Pancreas (tissue), 10 donors: ENCODE measurements around the gene SLC5A11. TPM values are rescaled to one million over a fixed set of nuclear protein-coding genes. Genes with fewer than 3 reads are reported as not detected.

Experiments
- ATAC-seq, 4 donors: fragments of 200-7000 bp; cut with Tn5 transposase; one replicate each; pipeline versions ENCODE4 v1.8.0 to v1.9.1; 2020; ENCODE audit warnings: mild to moderate bottlenecking in 4 of 4, moderate library complexity in 4 of 4
- DNase-seq, 6 donors: peaks; one replicate each; pipeline ENCODE4 v3.0.0-alpha.2; 2020
- FAIRE-seq: peaks from 2 replicates; lab custom pipeline; 2012; peaks lifted over from hg19 to GRCh38; lab: Jason Lieb, UNC
- H3K27ac ChIP-seq, 4 donors: fragments of 200-600 bp; sonication (generic); 1 replicate in 3 of 4; 2 replicates in 1 of 4; pipeline versions ENCODE4 v1.5.0 to v1.8.0; 2020
- H3K27me3 ChIP-seq, 4 donors: fragments of 200-600 bp; one replicate each; pipeline ENCODE4 v1.8.0; 2021
- H3K36me3 ChIP-seq, 3 donors: fragments of 200-600 bp; sonication (generic) in 1 of 3; one replicate each; pipeline versions ENCODE4 v1.5.0 to v1.8.0; 2020 to 2021
- H3K4me1 ChIP-seq, 3 donors: fragments of 200-600 bp; one replicate each; pipeline ENCODE4 v1.8.0; 2021
- H3K4me3 ChIP-seq, 4 donors: fragments of 200-600 bp; sonication (generic) in 2 of 4; one replicate each; pipeline versions ENCODE4 v1.5.0 to v1.8.0; 2020 to 2021
- H3K9me3 ChIP-seq, 4 donors: fragments of 200-600 bp; one replicate each; pipeline ENCODE4 v1.8.0; 2021
- whole genome bisulfite sequencing, 2 donors: extraction: QIAGEN DNeasy Blood & Tissue Kit; methylation state at CpG; one replicate each; pipeline ENCODE4 v1.1.7; 2013; 5-methylcytosine and 5-hydroxymethylcytosine counted together
- intact Hi-C, 3 donors: fragments of 100-400 bp; cut with DNase I; formaldehyde crosslinking; loops; one replicate each; pipeline versions ENCODE4 v1.11.1 to v1.14.2; 2022
- polyA plus RNA-seq, 2 donors: library from polyadenylated mRNA; stranded (reverse); fragments of 200-250 nt; gene quantifications; one replicate each; pipeline ENCODE4 v1.2.3, GENCODE V29; 2013
- total RNA-seq, 6 donors: library from RNA; stranded (reverse); fragmentation: NEBNext Ultra II Directional in 4 of 6; extraction: Animal tissue kit (Norgen Biotek cat#: 25700) in 4 of 6; gene quantifications; one replicate each; pipeline versions ENCODE4 v1.2.1 to v1.2.4, GENCODE V29; 2021 to 2023
- TF ChIP-seq, protein P1 (sequence below), 4 donors: fragments of 200-600 bp; sonication (generic) in 3 of 4; IDR thresholded peaks; one replicate each; pipeline versions ENCODE4 v1.5.0 to v1.8.0; 2021; ENCODE audit warnings: antibody characterized with exemption in 4 of 4
- donor health status: healthy with polysubstance abuse.
- donor health status: DM: no; HTN: no; CAD: no; lungs with moderate emphysema.
- donor health status: DM: no; HTN: no; CAD: no.
- donor health status: control.
- donor health status: control.
- donor health status: Bipolar disorder and iron deficiency.
- donor health status: DM: yes; HTN: yes; CAD: no.
- donor health status: DM: no; HTN: no; CAD: no.
- donor health status: DM: no; HTN: no; CAD: no.
- donor health status: DM: yes; HTN: yes; CAD: no.

The SLC5A11 gene
- total and polyA plus RNA-seq, 8 donors, result 0.08 to 1.0 (median 0.25) TPM; not detected in 2

- Histone ChIP-seq H3K36me3 (peaks cover 3 to 48% (median 24%) of the 10 kb centered on the region in 3 donors), H3K9me3 (no peaks in the 10 kb centered on the region), H3K27ac (no peak overlapping the region), H3K4me1 (no peaks in the 10 kb centered on the region), H3K27me3 (no peaks in the 10 kb centered on the region), H3K4me3 (no peak overlapping the region)
- TF ChIP-seq, protein P1, sequence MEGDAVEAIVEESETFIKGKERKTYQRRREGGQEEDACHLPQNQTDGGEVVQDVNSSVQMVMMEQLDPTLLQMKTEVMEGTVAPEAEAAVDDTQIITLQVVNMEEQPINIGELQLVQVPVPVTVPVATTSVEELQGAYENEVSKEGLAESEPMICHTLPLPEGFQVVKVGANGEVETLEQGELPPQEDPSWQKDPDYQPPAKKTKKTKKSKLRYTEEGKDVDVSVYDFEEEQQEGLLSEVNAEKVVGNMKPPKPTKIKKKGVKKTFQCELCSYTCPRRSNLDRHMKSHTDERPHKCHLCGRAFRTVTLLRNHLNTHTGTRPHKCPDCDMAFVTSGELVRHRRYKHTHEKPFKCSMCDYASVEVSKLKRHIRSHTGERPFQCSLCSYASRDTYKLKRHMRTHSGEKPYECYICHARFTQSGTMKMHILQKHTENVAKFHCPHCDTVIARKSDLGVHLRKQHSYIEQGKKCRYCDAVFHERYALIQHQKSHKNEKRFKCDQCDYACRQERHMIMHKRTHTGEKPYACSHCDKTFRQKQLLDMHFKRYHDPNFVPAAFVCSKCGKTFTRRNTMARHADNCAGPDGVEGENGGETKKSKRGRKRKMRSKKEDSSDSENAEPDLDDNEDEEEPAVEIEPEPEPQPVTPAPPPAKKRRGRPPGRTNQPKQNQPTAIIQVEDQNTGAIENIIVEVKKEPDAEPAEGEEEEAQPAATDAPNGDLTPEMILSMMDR (IDR thresholded peaks at IDR 0.05), result no peak
- WGBS, 2 donors, result 92% methylated on average over 10 of the region's 10 CpGs
- intact Hi-C loops, result no loop called here
- no peak for DNase-seq
- no peak for FAIRE-seq
- no peak for ATAC-seq
These were observed 20.1 kb upstream of the SLC5A11 start for GRCh38 chr16:24825696-24826095.

DNA sequence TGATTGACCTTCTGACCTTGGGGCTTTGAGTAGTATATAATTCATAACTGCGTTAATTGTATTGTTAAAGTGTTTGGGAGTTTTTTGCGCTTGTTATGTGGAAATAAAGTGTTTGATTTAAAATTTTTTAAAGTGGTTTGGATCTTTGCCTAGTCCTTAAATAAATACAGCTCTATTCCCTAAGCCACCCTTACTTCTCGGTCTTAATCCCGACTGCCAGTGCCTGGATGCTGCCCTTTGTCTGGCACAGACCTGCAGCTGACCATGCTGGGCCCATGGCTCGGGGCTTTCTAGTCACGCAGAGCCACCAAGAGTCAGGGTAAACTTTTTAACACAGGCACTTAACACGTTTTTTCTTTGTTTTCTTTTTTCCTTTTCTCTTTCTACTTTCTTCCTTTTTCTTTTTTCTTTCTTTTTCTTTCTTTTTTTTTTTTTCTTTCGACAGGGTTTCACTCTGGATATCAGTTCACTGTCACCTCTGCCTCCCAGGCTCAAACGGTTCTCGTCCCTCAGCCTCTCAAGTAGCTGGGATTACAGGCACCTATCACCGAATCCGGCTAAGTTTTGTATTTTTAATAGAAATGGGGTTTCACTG is 19.6 kb upstream of the SLC5A11 start:
- FAIRE-seq (no peak), ATAC-seq (no peak), DNase-seq (no peak)
- no peaks in the 10 kb centered on the region for H3K27me3 ChIP-seq
- TF ChIP-seq, protein P1 (IDR thresholded peaks at IDR 0.05), result no peak
- no peak overlapping the region for H3K27ac ChIP-seq
- H3K9me3 ChIP-seq, result no peaks in the 10 kb centered on the region
- H3K4me1 ChIP-seq, result no peaks in the 10 kb centered on the region
- peaks cover 3 to 43% (median 19%) of the 10 kb centered on the region in 3 donors for H3K36me3 ChIP-seq
- 86 to 89% methylated on average over 12 of the region's 12 CpGs for WGBS, 2 donors
- intact Hi-C loops, result no loop called here
- H3K4me3 ChIP-seq, result no peak overlapping the region

DNA sequence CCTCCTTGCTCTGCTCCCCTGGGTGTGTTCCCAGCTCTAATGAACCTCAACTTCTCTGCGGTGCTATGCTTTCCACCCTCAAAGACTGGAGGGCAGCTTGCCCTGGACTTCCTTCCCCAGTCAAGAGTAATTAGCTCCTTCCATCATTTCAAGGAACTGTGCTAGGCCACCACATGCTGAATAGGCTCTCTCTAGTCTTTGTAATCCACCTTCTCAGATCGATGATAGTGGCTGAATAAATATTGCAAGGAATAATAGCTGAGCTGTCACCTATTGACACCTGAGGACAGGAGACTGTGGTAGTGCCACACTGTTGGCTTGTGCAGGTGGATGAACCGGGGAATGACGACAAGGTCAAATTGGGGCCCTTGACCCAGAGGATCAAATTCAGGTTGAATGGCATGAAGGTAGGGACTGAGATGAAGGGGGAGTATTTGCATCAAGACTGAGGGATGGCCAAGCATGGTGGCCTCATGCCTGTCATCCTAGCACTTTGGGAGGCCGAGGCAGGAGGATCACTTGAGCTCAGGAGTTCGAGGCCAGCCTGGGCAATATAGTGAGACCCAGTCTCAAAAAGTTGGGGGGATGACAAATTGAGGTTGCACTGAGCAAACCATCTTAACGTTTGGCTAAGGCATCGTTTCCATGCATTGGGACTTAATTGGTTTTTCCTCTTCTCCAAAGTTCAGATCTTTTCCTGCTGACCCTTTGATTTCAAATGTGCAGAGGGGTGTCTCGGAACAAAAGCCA is 18.8 kb upstream of the SLC5A11 start:
- intact Hi-C loops, result no loop called here
- H3K4me1 ChIP-seq, result no peaks in the 10 kb centered on the region
- H3K27me3 ChIP-seq, result no peaks in the 10 kb centered on the region
- H3K36me3 ChIP-seq, result peaks cover 3 to 35% (median 12%) of the 10 kb centered on the region in 3 donors
- no peak overlapping the region for H3K4me3 ChIP-seq
- no peak overlapping the region for H3K27ac ChIP-seq
- no peaks in the 10 kb centered on the region for H3K9me3 ChIP-seq
- ATAC-seq (no peak), DNase-seq (no peak), FAIRE-seq (no peak)
- 95 to 96% methylated on average over 9 of the region's 9 CpGs for WGBS, 2 donors
- TF ChIP-seq, protein P1 (IDR thresholded peaks at IDR 0.05), result no peak

DNA sequence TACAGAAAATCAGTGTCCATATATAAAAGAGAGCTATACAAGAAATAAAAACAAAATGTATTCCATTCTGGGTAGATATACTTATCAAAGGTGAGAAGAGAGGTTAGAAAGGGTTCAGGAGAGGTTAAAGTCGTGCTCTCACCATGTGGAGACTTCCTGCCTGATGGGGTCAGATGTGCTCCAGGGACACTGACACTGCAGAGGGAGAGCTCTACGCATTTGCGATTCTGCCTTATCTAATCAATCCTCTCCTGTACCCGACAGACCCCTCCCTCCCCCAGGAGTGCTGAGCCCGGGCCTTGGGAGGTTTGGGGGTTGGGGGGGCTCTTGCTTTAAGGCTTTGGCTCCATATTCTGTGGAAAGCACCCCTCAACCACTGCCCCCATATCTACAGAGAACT is 16.6 kb upstream of the SLC5A11 start:
- DNase-seq (no peak), ATAC-seq (peak in 1 of 4 donors; percentile 6), FAIRE-seq (no peak)
- Histone ChIP-seq H3K36me3 (peaks cover 0 to 14% (median 6%) of the 10 kb centered on the region in 3 donors), H3K4me3 (no peak overlapping the region), H3K9me3 (no peaks in the 10 kb centered on the region), H3K27me3 (no peaks in the 10 kb centered on the region), H3K4me1 (no peaks in the 10 kb centered on the region), H3K27ac (no peak overlapping the region)
- intact Hi-C loops, result no loop called here
- TF ChIP-seq, protein P1 (IDR thresholded peaks at IDR 0.05), result no peak
- 31 to 41% methylated on average over 5 of the region's 5 CpGs for whole genome bisulfite sequencing, 2 donors

DNA sequence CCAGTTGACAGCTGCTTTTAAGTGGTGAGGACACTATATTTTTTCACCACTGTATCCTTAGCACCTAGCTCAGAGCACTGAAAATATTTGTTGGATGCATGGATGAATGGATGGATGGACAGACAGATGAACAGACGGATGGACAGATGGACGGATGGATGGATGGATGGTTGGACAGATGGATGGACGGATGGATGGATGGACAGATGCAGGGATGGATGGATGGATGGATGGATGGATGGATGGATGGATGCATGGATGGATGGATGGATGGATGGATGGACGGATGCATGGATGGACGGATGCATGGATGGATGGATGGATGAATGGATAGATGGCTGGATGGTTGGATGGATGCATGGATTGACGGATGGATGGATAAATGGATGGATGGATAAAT is 12.4 kb upstream of the SLC5A11 start:
- ATAC-seq (no peak), DNase-seq (no peak), FAIRE-seq (no peak)
- intact Hi-C loops, result no loop called here
- TF ChIP-seq, protein P1 (IDR thresholded peaks at IDR 0.05), result no peak
- Histone ChIP-seq H3K27ac (no peak overlapping the region), H3K9me3 (no peaks in the 10 kb centered on the region), H3K4me3 (no peak overlapping the region), H3K36me3 (peaks cover 0 to 2% (median 2%) of the 10 kb centered on the region in 3 donors), H3K4me1 (no peaks in the 10 kb centered on the region), H3K27me3 (no peaks in the 10 kb centered on the region)
- 85 to 90% methylated on average over 6 of the region's 6 CpGs for WGBS, 2 donors
